ENCODE data around the gene ZFYVE28.
"Not testable (repeated sequence)": the region's sequence is repeated elsewhere in the genome, so short reads cannot be mapped to it uniquely, and the experiment has no call there.

Gene ZFYVE28

DNA sequence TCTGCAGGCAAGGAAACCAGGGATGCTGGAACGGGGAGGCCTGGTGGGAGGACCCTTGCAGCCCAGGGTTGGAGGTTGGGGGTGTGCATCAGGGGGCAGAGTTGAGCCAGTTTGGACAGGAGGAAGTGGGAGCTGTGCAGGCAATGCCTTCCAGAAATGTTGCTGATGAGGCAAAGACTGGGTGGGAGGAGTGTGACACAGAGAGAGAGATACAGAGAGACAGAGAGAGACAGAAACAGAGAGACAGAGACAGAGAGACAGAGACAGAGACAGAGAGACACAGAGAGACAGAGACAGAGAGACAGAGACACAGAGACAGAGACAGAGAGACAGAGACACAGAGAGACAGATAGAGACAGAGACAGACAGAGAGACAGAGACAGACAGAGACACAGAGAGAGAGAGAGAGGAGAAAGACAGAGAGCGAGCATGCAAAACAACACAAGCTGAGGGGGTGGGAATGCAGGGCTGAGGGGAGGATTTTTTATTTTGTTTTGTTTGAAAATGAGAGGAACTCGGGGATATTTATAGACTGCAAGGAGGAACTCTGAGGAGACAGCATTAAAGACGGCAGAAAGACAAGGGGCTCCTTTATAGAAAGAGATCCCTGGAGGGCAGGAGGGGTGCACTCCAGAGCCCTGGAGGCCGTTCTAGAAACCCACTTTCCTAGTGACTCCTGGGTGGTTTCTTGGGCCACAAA is 174.6 kb downstream of the ZFYVE28 start:
- DNase-seq, result no peak

DNA sequence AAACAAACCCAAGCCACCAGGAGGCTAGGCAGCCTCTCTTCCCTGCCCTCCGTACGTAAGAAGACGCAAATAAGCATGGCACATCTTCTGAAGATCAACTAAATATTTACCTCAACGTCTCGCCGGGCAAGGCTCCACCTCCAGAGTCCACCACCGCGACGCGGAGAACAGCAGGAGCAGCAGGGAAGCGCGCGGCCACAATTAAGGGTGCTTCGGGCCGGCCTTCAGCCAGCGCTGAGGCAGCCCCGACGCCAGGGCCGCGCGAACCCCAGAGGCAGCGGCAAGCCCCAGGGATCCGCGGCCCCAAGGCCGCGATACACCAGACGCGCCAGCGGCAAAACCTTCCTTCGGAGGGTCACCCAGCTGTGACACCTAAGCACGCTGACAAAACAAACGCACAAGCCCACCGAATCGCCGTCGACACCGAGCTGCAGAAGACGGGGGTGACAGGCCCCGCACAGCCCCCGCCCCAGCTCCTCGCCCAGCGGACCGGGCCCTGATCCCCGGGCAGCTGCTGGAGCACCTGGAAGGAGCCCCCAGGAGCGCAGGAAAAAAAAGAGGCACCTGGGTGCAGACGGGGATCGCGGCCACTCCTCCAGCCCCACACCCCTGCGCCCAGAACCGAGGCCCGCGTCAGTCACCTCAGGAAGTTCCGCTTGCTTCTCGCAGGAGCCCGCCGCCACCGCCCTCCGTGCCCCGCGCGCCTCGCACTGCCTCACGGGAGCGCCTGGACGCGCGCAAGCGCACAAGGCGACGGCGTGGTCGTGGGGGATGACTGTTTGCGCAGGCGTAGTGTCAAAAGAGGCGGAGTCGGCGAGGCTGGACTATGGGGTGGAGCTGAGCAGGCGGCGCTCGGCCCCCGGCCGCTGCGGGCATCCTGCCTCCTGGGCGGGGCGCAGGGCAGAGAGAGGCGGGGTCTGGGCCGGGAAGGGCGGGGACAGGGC is 176.8 kb downstream of the ZFYVE28 start, which contains the start of the genes HAUS3 and POLN:
Gene HAUS3, minus strand, starts transcription at position 712 of the 944 bp plus-strand sequence. CDS start 1,175 bp downstream, outside the sequence.
Gene POLN, minus strand, starts transcription at position 712 of the 944 bp plus-strand sequence. CDS start 12,890 bp downstream, outside the sequence.
- peak; percentile 83 for DNase-seq

DNA sequence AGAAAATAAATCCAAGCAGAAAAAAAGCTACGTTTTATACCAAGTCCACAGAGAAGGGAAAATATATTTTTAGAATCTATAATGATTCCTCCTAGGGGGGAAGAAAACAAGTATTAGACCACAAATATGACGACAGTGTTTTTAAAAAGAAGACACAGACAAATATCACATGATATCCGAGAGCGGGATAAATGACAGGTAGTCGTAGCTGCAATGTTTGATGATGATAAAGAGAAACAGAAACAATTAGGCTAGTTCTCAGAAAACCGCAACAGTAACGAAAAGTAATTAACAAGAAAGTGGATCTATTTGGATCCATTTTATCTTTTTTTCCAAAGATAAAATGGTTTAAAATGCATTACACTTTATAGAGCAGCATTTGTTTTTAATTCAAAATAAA is 177.4 kb downstream of the ZFYVE28 start:
- no peak for DNase-seq

DNA sequence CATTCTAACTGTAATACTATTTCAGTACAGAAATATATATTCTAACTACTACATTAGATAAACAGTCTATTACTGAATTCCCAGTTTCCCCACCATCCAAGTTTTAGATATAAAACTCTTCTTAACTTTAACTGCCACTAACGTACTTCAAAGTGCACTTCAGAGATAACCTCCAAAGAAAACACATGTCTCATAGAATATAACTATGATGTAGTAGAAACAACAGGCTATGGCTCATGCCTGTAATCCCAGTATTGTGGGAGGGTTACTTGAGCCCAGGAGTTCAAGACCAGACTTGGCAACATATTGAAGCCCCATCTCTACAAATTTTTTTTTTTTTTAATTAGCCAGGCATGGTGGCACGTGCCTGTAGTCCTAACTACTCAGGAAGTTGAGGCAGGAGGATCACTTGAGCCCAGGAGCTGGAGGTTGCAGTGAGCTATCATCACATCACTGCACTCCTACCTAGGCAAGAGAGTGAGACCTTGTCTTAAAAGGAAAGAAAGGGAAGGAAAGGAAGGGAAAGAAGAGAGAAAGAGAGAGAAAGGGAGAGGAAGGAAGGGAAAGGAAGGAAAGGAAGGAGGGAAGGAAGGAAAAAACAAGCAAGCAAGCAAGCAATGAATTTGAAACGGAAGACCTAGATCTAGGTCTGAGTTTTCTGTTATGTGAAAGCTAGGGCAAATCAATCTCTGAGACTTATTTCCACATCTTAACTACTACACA is 181.3 kb downstream of the ZFYVE28 start:
- no peak for DNase-seq

DNA sequence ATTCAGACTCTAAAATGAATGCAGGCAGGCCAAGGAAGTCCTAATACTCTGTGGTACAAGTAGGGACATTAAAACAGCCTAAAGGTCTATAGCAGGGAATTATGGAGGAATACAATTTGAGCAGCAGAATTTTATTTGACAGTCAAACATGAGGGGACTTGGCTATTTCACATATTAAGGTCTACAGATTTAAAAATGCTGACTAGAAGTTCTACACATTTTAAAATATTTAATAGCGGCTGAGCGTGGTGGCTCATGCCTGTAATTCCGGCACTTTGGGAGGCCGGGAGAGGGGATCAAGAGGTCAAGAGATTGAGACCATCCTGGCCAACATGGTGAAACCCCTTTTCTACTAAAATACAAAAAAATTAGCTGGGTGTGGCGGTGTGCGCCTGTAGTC is 187.4 kb downstream of the ZFYVE28 start:
- no peak for DNase-seq

DNA sequence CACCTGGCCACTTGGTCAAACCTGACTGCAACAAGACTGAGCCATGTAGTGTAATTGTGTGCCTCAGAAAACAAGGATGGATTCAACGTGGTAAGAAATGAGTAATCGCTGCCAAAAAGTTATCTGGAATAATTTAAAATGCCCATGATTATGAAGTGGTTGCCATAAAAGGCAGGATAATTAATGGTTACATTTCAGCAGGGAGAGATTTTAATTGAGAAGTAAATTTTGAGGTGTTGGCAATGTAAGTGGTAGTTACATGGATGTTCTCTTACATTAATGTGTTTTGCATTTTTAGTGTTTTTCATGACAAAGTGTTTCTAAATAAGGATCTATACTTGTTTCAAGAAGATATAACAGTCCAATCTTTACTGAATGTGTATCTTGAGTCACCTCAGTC is 192.2 kb downstream of the ZFYVE28 start:
- DNase-seq, result no peak

DNA sequence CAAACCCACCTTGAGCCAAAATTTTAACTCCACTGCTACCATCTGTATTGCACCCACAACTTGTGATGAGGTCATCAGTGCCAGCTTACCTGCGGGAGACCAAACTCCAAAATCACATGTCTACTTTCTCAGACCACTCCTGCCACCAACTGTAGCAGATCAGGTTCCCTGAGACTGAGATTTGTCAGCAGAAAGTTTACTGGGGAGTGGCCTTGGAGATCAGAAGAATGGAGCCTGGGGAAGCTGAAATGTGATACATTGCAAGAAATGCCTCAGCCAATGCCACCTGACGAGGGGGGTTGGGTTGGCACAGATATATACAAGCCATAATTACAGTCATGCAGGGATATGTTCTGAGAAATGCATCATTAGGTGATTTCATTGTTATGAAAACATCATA is 195.6 kb downstream of the ZFYVE28 start:
- no peak for DNase-seq

DNA sequence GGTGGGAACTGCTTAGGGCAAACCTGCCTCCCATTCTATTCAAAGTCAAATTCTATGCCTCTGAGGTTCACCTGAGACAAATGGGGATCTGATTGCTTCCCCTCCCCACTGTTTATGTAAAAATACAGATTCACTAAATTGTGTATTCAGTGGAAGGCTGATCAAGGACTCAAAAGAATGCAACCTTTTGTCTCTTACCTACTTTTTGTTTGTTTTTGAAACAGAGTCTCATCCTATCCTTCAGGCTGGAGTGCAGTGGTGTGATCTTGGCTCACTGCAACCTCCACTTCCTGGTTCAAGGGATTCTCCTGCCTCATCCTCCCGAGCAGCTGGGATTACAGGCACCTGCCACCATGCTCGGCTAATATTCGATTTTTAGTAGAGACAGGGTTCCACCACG is 197.1 kb downstream of the ZFYVE28 start:
- DNase-seq, result not testable (repeated sequence)

DNA sequence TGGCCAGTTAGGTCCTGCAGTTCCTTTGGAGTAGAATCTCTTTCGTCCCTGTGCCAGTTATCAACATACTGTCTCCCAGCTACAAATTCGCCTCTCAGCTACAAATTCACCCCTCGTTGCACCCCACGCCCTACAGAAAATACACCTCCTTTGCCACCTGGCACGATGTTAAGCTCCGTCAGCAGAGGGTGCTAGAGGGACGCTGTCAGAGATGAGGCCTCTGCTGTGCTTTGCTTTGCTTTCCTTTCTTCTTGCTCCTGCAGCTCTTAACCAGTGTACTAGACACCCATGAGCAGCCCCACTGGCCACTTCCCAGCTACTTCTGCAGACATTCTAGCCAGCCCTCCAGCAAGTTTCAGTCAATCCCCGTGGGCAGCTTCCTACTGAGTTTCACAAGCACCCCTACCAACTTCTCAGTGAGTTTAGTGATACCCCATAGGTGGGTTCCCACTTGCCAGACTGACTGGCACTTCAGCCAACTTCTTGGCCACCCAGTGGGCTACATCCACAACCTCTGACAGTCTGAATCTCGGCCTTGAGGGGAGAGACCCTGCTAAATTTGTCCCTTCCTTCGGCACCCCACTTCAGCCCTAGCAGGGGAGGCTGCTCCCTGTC is 198.3 kb downstream of the ZFYVE28 start:
- peak; percentile 19 for DNase-seq

Data from NCI-H1436 (cell line).